GM19239 (cell line): ENCODE results near the gene RPS6KA2.
"Not testable (repeated sequence)": the region's sequence is repeated elsewhere in the genome, so short reads cannot be mapped to it uniquely, and the experiment has no call there.

Source experiments
- DNase-seq: peaks from one replicate; pipeline ENCODE4 v3.0.0; 2011; ENCODE audit warnings: low spot score; ENCODE audit not compliant: insufficient read length
- FAIRE-seq: peaks from 2 replicates; lab custom pipeline; 2011; peaks lifted over from hg19 to GRCh38; lab: Jason Lieb, UNC

The RPS6KA2 gene

GRCh38 chr6:166636191-166636933 is 9.3 kb upstream of the RPS6KA2 start:
- no peak for FAIRE-seq
- no peak for DNase-seq

GRCh38 chr6:166635013-166635970 is 8.2 kb upstream of the RPS6KA2 start:
- FAIRE-seq = no peak

GRCh38 chr6:166634581-166634980 is 7.5 kb upstream of the RPS6KA2 start:
- FAIRE-seq, DNase-seq: not testable (repeated sequence)

More at GRCh38 chr6:166635013-166635970, 8.2 kb upstream of the RPS6KA2 start:
- no peak for DNase-seq

- no peak for DNase-seq
Observed at GRCh38 chr6:166633732-166634535, 6.9 kb upstream of the RPS6KA2 start.

GRCh38 chr6:166632731-166633130 is 5.7 kb upstream of the RPS6KA2 start:
- DNase-seq (no peak), FAIRE-seq (no peak)

More at GRCh38 chr6:166633732-166634535, 6.9 kb upstream of the RPS6KA2 start:
- FAIRE-seq = no peak

- no peak for DNase-seq
- no peak for FAIRE-seq
Observed at GRCh38 chr6:166630462-166630861, 3.4 kb upstream of the RPS6KA2 start.

- FAIRE-seq = no peak
- DNase-seq = no peak
Observed at GRCh38 chr6:166629628-166630027, 2.6 kb upstream of the RPS6KA2 start.

GRCh38 chr6:166627875-166628801 is 1.1 kb upstream of the RPS6KA2 start:
- FAIRE-seq (peak; percentile 60), DNase-seq (peak; percentile 36)

GRCh38 chr6:166626177-166627032 is 646 bp downstream of the RPS6KA2 start:
- DNase-seq (no peak), FAIRE-seq (no peak)

- FAIRE-seq = no peak
- no peak for DNase-seq
Observed at GRCh38 chr6:166625356-166625755, 1.7 kb downstream of the RPS6KA2 start.

GRCh38 chr6:166624275-166624674 is 2.8 kb downstream of the RPS6KA2 start:
- no peak for FAIRE-seq
- DNase-seq = no peak

- no peak for FAIRE-seq
- no peak for DNase-seq
Observed at GRCh38 chr6:166623318-166623717, 3.7 kb downstream of the RPS6KA2 start.

- no peak for DNase-seq
Observed at GRCh38 chr6:166621114-166621540, 5.9 kb downstream of the RPS6KA2 start.

GRCh38 chr6:166620478-166621113 is 6.5 kb downstream of the RPS6KA2 start:
- no peak for DNase-seq
- no peak for FAIRE-seq

More at GRCh38 chr6:166621114-166621540, 5.9 kb downstream of the RPS6KA2 start:
- no peak for FAIRE-seq

- DNase-seq = no peak
- FAIRE-seq = no peak
Observed at GRCh38 chr6:166619912-166620311, 7.1 kb downstream of the RPS6KA2 start.

GRCh38 chr6:166618866-166619761 is 7.9 kb downstream of the RPS6KA2 start:
- DNase-seq = no peak
- no peak for FAIRE-seq

- FAIRE-seq (no peak), DNase-seq (no peak)
Observed at GRCh38 chr6:166618251-166618650, 8.8 kb downstream of the RPS6KA2 start.
